Embryonic facial prominence (tissue), 1 donor: Measurements from ENCODE around the gene DTL.

Experiments used
- DNase-seq: peaks from one replicate; pipeline ENCODE4 v3.0.0-alpha.2; 2016; ENCODE audit errors: extremely low spot score

DTL gene

GRCh38 chr1:212097360-212097759 lies 61.8 kb downstream of the DTL start:
- no peak for DNase-seq

- DNase-seq: no peak
Measured at GRCh38 chr1:212098310-212098709, 62.8 kb downstream of the DTL start.

- no peak for DNase-seq
Measured at GRCh38 chr1:212098771-212099170, 63.2 kb downstream of the DTL start.

GRCh38 chr1:212101251-212101650 lies 65.7 kb downstream of the DTL start:
- no peak for DNase-seq

DNA sequence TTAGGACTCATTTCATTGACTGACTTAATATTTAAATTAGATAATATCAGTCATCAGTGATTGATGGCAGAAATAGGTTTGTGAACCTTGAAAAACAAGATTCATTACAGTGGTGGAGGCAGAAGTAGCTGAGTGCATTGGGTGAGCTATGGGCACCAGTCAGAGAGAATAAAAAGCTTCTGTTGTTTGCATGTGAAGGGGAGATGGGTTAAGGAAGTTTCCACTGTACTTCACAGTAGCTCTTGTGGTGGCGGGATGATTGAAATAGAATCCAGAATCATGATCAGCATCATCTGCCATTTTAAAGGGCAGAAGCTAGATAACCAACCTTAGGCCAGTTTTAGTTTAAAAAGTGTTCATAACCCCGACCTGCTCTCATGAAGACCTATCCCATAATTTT lies 66.2 kb downstream of the DTL start:
- no peak for DNase-seq

- DNase-seq: peak; percentile 15
Measured at GRCh38 chr1:212104586-212105325, 69.2 kb downstream of the DTL start.

DNA sequence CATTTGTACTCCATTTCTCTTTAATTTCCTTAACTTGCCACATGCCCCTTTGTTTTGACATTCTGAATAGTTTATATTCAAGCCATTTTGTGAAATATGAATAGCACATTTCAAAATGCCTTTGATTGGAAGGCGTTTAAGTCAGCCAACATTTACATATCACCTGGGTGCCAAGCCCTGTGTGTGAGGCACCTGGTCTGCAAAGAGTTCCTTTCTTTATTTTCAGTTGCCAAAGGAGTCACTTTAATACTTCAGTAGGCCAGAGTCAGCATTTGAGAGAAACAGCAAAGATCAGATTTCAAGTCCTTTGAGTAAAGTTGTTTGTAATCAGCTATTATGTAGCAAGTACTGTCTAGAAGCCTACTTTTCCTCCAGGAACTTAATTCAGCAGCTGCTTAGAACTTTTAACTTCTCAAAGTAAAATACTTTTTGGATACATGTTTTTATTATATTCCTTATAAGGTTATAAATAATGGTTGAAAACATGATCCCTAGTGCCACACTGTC lies 70.8 kb downstream of the DTL start:
- DNase-seq: no peak

GRCh38 chr1:212107481-212107880 lies 71.9 kb downstream of the DTL start:
- DNase-seq: no peak

DNA sequence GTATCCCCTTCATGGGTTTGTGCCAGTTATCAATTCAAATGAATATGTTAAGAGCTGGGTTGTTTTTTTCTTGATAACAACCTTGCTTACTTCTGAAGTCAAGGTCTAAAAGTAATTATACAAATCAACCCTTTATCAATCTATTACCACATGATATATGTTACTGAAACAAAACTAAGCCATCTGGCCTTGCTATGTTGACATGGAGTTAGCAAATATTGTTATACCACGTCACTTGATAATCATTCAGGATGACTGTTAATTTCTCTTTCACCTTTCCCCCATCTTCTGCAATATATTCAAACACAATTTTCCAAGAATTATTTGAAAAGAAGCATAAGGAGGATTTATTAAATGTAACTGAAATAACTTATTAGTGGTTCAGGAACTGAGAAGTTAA lies 72.6 kb downstream of the DTL start:
- DNase-seq: no peak

GRCh38 chr1:212108981-212109380 lies 73.4 kb downstream of the DTL start:
- no peak for DNase-seq

DNA sequence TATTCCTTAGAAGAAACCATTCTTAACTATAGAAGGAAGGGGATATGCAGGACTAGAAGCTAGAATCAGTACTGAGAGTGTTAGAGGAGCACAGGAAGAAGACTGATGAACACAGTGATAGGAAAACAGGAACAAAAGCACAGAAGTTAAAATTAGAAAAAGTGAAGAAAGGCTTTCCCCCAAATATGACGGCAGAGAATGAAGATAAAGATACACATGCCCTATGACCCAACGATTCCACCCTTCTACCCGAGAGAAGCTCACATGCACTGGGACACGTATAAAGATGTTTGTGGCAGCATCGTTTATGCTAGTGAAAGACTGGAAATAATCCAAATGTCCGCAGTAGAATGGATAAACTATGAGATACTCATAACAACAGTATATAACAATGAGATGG lies 74.2 kb downstream of the DTL start:
- no peak for DNase-seq

- DNase-seq: no peak
Measured at GRCh38 chr1:212110617-212111016, 75.1 kb downstream of the DTL start.

- no peak for DNase-seq
Measured at GRCh38 chr1:212111536-212111935, 76.0 kb downstream of the DTL start.

DNA sequence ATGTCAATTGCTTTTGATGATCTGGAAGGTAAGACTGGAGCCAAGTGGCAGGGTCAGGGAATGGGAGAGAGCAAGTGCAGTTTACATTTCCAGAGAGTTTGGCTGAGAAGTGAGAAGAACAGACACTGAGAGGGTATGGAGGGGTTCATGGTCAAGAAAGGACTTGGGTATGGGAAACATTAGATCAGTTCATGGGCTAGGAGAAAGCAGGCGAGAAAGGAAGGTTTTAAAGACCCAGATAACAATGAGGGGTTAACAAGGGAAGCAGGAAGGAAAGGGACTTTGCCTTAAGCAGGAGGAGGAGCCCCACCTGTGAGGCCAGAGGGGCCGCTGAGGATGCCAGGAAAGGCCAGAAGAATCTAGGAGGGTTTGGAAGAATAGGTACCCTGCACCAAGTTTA lies 78.2 kb downstream of the DTL start:
- no peak for DNase-seq

DNA sequence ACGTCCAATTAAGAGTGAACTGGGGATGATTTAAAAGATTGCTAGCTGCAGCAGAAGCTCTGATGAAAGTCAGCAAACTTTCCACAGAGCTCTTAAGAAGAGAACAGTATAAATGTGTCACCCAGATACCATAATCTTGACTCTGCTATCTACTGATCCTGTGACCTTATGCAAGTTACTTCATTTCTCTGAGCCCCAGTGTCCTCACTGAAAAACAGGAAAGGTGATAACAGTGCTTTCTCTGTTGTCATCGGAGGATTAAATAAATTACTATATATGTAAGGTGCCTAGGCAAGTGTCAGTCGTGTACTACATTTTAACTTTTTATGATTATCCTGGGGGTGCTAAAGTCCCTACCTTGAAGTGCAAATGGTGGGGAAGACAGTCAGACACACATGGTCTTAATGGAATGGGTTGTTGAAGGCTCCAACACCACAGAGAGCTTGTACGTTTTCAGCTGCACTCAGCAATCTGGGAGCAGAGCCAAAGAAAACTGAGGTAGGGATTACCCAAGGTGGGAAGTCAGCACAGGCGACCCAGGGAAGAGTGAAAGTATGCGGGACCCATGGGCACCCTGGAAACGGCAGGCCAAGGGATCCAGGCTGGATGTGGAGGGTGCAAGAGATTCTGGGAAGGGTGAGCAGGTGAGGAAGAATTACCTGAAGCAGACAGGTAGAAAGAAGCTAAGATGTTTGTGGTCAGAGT lies 82.8 kb downstream of the DTL start:
- no peak for DNase-seq

DNA sequence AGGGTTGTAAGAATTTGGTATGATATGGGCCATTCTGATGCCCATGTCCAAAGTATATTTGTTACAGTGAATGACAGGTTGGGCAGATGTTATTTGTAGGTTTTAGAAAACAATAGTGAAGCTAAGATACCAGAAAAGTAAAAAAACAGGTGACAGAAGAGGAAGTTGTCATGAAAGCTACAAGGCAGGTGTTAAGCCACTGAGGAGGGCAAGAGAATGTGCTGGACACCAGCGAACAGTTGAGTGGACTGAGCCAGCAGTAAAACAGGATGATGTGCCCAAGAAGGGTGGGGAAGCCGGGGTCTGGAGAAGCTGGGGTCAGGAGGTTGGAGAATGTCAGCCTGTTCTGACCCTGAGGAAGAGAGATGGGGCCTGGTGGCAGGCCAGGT lies 83.3 kb downstream of the DTL start:
- no peak for DNase-seq

GRCh38 chr1:212119397-212119837 lies 83.9 kb downstream of the DTL start:
- DNase-seq: no peak

- no peak for DNase-seq
Measured at GRCh38 chr1:212119863-212120262, 84.3 kb downstream of the DTL start.

GRCh38 chr1:212121779-212122178 lies 86.2 kb downstream of the DTL start:
- no peak for DNase-seq

DNA sequence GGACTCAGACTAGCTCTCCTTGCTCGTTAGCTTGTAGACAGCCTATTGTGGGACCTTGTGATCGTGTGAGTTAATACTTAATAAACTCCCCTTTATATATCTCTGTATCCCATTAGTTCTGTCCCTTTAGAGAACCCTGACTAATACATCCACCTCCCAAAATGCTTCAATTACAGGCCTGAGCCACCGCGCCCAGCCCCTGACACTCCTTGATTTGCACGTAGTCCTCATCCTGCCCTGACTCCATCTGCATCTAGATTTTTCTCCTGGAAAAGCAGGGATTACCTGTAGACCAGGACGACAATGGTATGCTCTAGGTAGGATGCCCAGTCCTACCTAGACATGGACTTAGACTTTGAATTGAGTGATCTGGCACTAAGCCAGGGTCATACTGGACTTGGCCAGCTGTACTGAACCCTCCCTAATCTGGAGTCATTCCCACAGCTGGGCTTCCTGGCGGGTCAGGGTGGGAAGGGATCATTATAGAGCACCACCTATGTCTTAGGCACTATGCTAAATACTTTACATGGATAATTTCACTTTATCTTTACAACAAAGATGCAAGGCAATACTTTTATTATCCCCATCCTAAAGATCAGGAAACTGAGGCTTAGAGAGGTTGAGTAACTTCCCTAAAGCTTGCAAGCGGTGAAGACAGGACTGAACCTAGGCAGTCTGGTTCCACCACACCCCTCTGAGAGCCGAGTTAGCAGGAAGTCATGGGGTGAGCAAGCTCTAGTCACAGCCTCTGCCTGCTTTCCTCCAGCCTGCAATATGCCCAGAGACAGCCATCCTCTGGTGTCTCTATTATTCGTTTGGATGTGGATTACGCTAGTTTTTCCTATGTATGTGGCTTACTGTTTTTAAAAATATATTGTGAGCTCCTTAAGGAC lies 89.4 kb downstream of the DTL start:
- DNase-seq: no peak

DNA sequence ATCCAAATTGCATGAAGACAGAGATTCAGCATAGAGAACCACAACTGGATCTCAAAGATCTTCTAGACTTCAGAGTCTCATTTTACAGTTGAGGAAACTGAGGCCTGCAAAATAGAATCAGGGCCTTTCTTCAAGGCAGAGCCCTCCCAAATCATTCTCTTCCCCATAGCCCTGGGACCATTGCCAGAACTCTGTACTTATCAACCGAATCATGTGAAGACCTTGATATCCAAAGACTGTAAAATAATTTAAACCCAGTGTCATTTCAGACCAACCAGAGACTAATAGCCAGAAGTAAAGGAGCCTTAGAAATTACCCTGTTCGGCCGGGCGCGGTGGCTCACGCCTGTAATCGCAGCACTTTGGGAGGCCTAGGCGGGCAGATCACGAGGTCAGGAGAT lies 90.1 kb downstream of the DTL start:
- DNase-seq: no peak

- no peak for DNase-seq
Measured at GRCh38 chr1:212127221-212127620, 91.7 kb downstream of the DTL start.
